GM21619 (cell line): Measurements from ENCODE around the gene SMYD2.

ENCODE experiments used
- ATAC-seq: cut with Tn5 transposase; IDR thresholded peaks from one replicate; pipeline ENCODE4 v1.9.1; 2021; ENCODE audit not compliant: unreplicated experiment

SMYD2 gene

GRCh38 chr1:214327514-214327913 is 46.6 kb downstream of the SMYD2 start:
- no peak for ATAC-seq

- peak; percentile 92 for ATAC-seq
These were observed 48.0 kb downstream of the SMYD2 start for GRCh38 chr1:214328770-214329469.

GRCh38 chr1:214329470-214330220 is 48.7 kb downstream of the SMYD2 start:
- ATAC-seq: no peak

GRCh38 chr1:214330222-214330621 is 49.3 kb downstream of the SMYD2 start:
- no peak for ATAC-seq

- no peak for ATAC-seq
These were observed 49.8 kb downstream of the SMYD2 start for GRCh38 chr1:214330715-214331114.

GRCh38 chr1:214331180-214331579 is 50.2 kb downstream of the SMYD2 start:
- no peak for ATAC-seq

- peak; percentile 36 for ATAC-seq
These were observed 51.0 kb downstream of the SMYD2 start for GRCh38 chr1:214331827-214332423.

GRCh38 chr1:214332946-214333798 is 52.2 kb downstream of the SMYD2 start:
- peak; percentile 31 for ATAC-seq

- no peak for ATAC-seq
These were observed 54.6 kb downstream of the SMYD2 start for GRCh38 chr1:214335567-214335966.

GRCh38 chr1:214337015-214337414 is 56.1 kb downstream of the SMYD2 start:
- no peak for ATAC-seq

GRCh38 chr1:214337511-214337910 is 56.6 kb downstream of the SMYD2 start:
- ATAC-seq: no peak

GRCh38 chr1:214338212-214338611 is 57.3 kb downstream of the SMYD2 start:
- ATAC-seq: no peak

GRCh38 chr1:214341459-214341858 is 60.5 kb downstream of the SMYD2 start:
- no peak for ATAC-seq

GRCh38 chr1:214341932-214342331 is 61.0 kb downstream of the SMYD2 start:
- no peak for ATAC-seq

GRCh38 chr1:214342525-214342924 is 61.6 kb downstream of the SMYD2 start:
- no peak for ATAC-seq

- ATAC-seq: no peak
These were observed 63.9 kb downstream of the SMYD2 start for GRCh38 chr1:214344897-214345296.

- no peak for ATAC-seq
These were observed 68.0 kb downstream of the SMYD2 start for GRCh38 chr1:214349008-214349407.

- ATAC-seq: no peak
These were observed 68.8 kb downstream of the SMYD2 start for GRCh38 chr1:214349781-214350180.

- ATAC-seq: no peak
These were observed 70.8 kb downstream of the SMYD2 start for GRCh38 chr1:214351551-214352277.

- ATAC-seq: no peak
These were observed 71.9 kb downstream of the SMYD2 start for GRCh38 chr1:214352838-214353237.
